GM10847 (cell line): ENCODE measurements around the gene NAP1L1.

Experiments
- POLR2A ChIP-seq: IDR thresholded peaks from 2 replicates; pipeline ENCODE4 v1.6.1; 2011; ENCODE audit not compliant: insufficient read length; ENCODE audit errors: extremely low read depth

The NAP1L1 gene

GRCh38 chr12:76002598-76003354, 81.7 kb downstream of the NAP1L1 start:
- TF ChIP-seq POLR2A: no peak

GRCh38 chr12:75998292-75999063, 86.0 kb downstream of the NAP1L1 start:
- no peak for TF ChIP-seq POLR2A

- no peak for TF ChIP-seq POLR2A
These were observed 86.8 kb downstream of the NAP1L1 start for GRCh38 chr12:75997658-75998057.

GRCh38 chr12:75996861-75997447, 87.5 kb downstream of the NAP1L1 start:
- TF ChIP-seq POLR2A: no peak

- no peak for TF ChIP-seq POLR2A
These were observed 88.8 kb downstream of the NAP1L1 start for GRCh38 chr12:75995691-75996090.

GRCh38 chr12:75994069-75994740, 90.3 kb downstream of the NAP1L1 start:
- TF ChIP-seq POLR2A: no peak

GRCh38 chr12:75991753-75992152, 92.7 kb downstream of the NAP1L1 start:
- no peak for TF ChIP-seq POLR2A

- no peak for TF ChIP-seq POLR2A
These were observed 94.1 kb downstream of the NAP1L1 start for GRCh38 chr12:75990189-75990912.
